ENCODE data around the gene GRID1. TPM values are rescaled to one million over a fixed set of nuclear protein-coding genes. Genes with fewer than 3 reads are reported as not detected.
"Not testable (repeated sequence)": the region's sequence is repeated elsewhere in the genome, so short reads cannot be mapped to it uniquely, and the experiment has no call there.

GRID1 gene
- total RNA-seq, 1 experiment from 2014 or later, result 0.37 TPM

DNA sequence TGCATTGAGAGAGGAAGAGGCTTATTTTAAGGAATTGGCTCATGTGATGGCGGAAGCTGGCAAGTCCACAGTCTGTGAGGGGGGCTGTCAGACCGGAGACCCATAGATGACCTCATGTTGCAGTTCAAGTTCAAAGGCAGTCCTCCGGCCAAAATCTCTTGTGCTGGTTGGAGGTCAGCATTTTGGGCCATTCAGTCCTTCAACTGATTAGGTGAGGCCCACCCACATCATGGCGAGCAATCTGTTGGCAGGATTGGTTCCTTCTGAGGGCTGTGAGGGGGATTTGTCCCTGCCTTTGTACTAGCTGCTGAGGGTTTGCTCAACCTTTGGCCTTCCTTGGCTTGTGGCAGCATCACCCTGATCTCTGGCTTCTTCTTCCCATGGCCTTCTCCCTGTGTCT is 290.1 kb downstream of the GRID1 start:
- POLR2A ChIA-PET; H3K4me3 Mint-ChIP-seq; H3K27ac Mint-ChIP-seq; CTCF ChIA-PET; H3K36me3 Mint-ChIP-seq; ATAC-seq; DNase-seq (ENCODE audit: low spot score); H3K27me3 Mint-ChIP-seq (ENCODE audit: low read depth); H3K9me3 Mint-ChIP-seq: not testable (repeated sequence)
- H3K4me1 Mint-ChIP-seq, result peaks cover 14% of the 10 kb centered on the region
- peak; percentile 34; the same call in 1 of the 2 replicates for TF ChIP-seq GTF2I (CRISPR knock-in tag; conservative IDR thresholded peaks at IDR 0.05)

- no peak for ATAC-seq
- DNase-seq (ENCODE audit: low spot score), result no peak
- H3K9me3 Mint-ChIP-seq, result peaks cover 4% of the 10 kb centered on the region
Observed at GRCh38 chr10:86075512-86075911, 291.1 kb downstream of the GRID1 start.

DNA sequence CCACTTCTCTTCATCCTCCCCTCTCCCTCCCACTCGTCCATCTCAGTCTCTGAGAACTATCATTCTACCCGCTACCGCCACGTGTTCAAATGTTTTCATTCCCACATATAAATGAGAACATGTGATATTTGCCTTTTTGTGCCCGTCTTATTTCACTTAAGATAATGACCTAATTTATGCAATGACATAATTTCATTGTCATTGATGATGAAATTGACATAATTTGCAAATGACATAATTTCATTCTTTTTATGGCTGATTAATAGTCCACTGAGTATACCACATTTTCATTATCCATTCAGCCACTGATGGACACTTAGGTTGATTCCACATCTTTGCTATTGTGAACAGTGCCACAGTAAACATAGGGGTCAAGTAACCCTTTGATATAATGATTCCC is 292.3 kb downstream of the GRID1 start:
- ATAC-seq (no peak), DNase-seq (ENCODE audit: low spot score) (no peak)
- POLR2A ChIA-PET, result no interaction called here
- peaks cover 4% of the 10 kb centered on the region for H3K9me3 Mint-ChIP-seq
- no peaks in the 10 kb centered on the region for H3K36me3 Mint-ChIP-seq
- CTCF ChIA-PET, result no interaction called here
- no peak overlapping the region for H3K27ac Mint-ChIP-seq
- H3K4me3 Mint-ChIP-seq, result no peak overlapping the region
- TF ChIP-seq EMX1 (CRISPR knock-in tag; IDR thresholded peaks at IDR 0.05), result no peak
- no peak for TF ChIP-seq FOXJ3 (CRISPR knock-in tag; IDR thresholded peaks at IDR 0.05; ENCODE audit: borderline replicate concordance)
- TF ChIP-seq USF1 (CRISPR knock-in tag; IDR thresholded peaks at IDR 0.05), result no peak
- no peak for TF ChIP-seq ATF2 (CRISPR knock-in tag; IDR thresholded peaks at IDR 0.05; ENCODE audit: borderline replicate concordance, low read depth)
- no peak for TF ChIP-seq ELF4 (CRISPR knock-in tag; IDR thresholded peaks at IDR 0.05; ENCODE audit: low read depth)
- TF ChIP-seq, protein P1, sequence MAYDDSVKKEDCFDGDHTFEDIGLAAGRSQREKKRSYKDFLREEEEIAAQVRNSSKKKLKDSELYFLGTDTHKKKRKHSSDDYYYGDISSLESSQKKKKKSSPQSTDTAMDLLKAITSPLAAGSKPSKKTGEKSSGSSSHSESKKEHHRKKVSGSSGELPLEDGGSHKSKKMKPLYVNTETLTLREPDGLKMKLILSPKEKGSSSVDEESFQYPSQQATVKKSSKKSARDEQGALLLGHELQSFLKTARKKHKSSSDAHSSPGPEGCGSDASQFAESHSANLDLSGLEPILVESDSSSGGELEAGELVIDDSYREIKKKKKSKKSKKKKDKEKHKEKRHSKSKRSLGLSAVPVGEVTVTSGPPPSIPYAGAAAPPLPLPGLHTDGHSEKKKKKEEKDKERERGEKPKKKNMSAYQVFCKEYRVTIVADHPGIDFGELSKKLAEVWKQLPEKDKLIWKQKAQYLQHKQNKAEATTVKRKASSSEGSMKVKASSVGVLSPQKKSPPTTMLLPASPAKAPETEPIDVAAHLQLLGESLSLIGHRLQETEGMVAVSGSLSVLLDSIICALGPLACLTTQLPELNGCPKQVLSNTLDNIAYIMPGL (CRISPR knock-in tag; IDR thresholded peaks at IDR 0.05), result no peak
- H3K27me3 Mint-ChIP-seq (ENCODE audit: low read depth), result no peaks in the 10 kb centered on the region
- H3K4me1 Mint-ChIP-seq, result peaks cover 8% of the 10 kb centered on the region

More at GRCh38 chr10:86075512-86075911, 291.1 kb downstream of the GRID1 start:
- ChIA-PET POLR2A (no interaction called here), CTCF (no interaction called here)
- H3K4me1 Mint-ChIP-seq, result peaks cover 14% of the 10 kb centered on the region
- no peaks in the 10 kb centered on the region for H3K36me3 Mint-ChIP-seq
- H3K4me3 Mint-ChIP-seq, result no peak overlapping the region
- H3K27me3 Mint-ChIP-seq (ENCODE audit: low read depth), result no peaks in the 10 kb centered on the region
- TF ChIP-seq MYBL2 (CRISPR knock-in tag; IDR thresholded peaks at IDR 0.05), result no peak
- no peak for TF ChIP-seq ZMAT4 (CRISPR knock-in tag; IDR thresholded peaks at IDR 0.05)
- no peak for TF ChIP-seq RORB (CRISPR knock-in tag; IDR thresholded peaks at IDR 0.05)
- no peak for TF ChIP-seq GRHL2 (CRISPR knock-in tag; IDR thresholded peaks at IDR 0.05; ENCODE audit: insufficient replicate concordance, severe bottlenecking)
- no peak for TF ChIP-seq SMAD3 (CRISPR knock-in tag; IDR thresholded peaks at IDR 0.05; ENCODE audit: borderline replicate concordance)
- no peak for TF ChIP-seq ZNF317 (CRISPR knock-in tag; IDR thresholded peaks at IDR 0.05; ENCODE audit: borderline replicate concordance, low read depth)
- no peak for TF ChIP-seq ZNF671 (CRISPR knock-in tag; IDR thresholded peaks at IDR 0.05)
- no peak for TF ChIP-seq CREB1 (CRISPR knock-in tag; IDR thresholded peaks at IDR 0.05)
- TF ChIP-seq ZNF121 (CRISPR knock-in tag; IDR thresholded peaks at IDR 0.05), result no peak
- no peak for TF ChIP-seq EMX1 (CRISPR knock-in tag; IDR thresholded peaks at IDR 0.05)
- TF ChIP-seq, protein P2, sequence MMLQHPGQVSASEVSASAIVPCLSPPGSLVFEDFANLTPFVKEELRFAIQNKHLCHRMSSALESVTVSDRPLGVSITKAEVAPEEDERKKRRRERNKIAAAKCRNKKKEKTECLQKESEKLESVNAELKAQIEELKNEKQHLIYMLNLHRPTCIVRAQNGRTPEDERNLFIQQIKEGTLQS (CRISPR knock-in tag; conservative IDR thresholded peaks at IDR 0.05), result no peak
- TF ChIP-seq, protein P3, sequence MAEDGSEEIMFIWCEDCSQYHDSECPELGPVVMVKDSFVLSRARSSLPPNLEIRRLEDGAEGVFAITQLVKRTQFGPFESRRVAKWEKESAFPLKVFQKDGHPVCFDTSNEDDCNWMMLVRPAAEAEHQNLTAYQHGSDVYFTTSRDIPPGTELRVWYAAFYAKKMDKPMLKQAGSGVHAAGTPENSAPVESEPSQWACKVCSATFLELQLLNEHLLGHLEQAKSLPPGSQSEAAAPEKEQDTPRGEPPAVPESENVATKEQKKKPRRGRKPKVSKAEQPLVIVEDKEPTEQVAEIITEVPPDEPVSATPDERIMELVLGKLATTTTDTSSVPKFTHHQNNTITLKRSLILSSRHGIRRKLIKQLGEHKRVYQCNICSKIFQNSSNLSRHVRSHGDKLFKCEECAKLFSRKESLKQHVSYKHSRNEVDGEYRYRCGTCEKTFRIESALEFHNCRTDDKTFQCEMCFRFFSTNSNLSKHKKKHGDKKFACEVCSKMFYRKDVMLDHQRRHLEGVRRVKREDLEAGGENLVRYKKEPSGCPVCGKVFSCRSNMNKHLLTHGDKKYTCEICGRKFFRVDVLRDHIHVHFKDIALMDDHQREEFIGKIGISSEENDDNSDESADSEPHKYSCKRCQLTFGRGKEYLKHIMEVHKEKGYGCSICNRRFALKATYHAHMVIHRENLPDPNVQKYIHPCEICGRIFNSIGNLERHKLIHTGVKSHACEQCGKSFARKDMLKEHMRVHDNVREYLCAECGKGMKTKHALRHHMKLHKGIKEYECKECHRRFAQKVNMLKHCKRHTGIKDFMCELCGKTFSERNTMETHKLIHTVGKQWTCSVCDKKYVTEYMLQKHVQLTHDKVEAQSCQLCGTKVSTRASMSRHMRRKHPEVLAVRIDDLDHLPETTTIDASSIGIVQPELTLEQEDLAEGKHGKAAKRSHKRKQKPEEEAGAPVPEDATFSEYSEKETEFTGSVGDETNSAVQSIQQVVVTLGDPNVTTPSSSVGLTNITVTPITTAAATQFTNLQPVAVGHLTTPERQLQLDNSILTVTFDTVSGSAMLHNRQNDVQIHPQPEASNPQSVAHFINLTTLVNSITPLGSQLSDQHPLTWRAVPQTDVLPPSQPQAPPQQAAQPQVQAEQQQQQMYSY (CRISPR knock-in tag; IDR thresholded peaks at IDR 0.05), result no peak
- TF ChIP-seq GABPB1 (CRISPR knock-in tag; IDR thresholded peaks at IDR 0.05), result no peak
- no peak overlapping the region for H3K27ac Mint-ChIP-seq

All from WTC11 (cell line).